H1 (cell line): ENCODE results near the gene LRG1.

Experiments
- CTCF ChIP-seq, 3 experiments: IDR thresholded peaks; 1 replicate in 2 of 3; 2 replicates in 1 of 3; pipeline versions ENCODE4 v1.5.1 to v1.6.1; 2011; ENCODE audit warnings: low read length in 3 of 3, mild to moderate bottlenecking in 3 of 3, inconsistent platforms in 2 of 3, low read depth in 1 of 3, moderate library complexity in 1 of 3; ENCODE audit not compliant: insufficient read depth in 1 of 3; ENCODE audit errors: control extremely low read depth in 1 of 3
- EGR1 ChIP-seq: IDR thresholded peaks from 2 replicates; pipeline ENCODE4 v1.6.1; 2011; ENCODE audit warnings: low read depth, low read length, borderline replicate concordance
- POLR2A ChIP-seq, 2 experiments: IDR thresholded peaks; 1 replicate in 1 of 2; 2 replicates in 1 of 2; pipeline ENCODE4 v1.6.1; 2011; ENCODE audit warnings: low read depth in 2 of 2, low read length in 2 of 2, mild to moderate bottlenecking in 2 of 2; ENCODE audit errors: control extremely low read depth in 1 of 2

- TF ChIP-seq POLR2A (IDR thresholded peaks at IDR 0.05; ENCODE audit: control extremely low read depth in 1 of 2, low read depth in 2 of 2, low read length in 2 of 2), result no peak
- TF ChIP-seq CTCF (IDR thresholded peaks at IDR 0.05; ENCODE audit: control extremely low read depth in 1 of 3, insufficient read depth in 1 of 3, low read depth in 1 of 3, low read length in 3 of 3), result no peak
- TF ChIP-seq EGR1, result no peak
Measured at GRCh38 chr19:4571305-4571917, 31.6 kb upstream of the LRG1 start.
